ENCODE measurements around the gene F2.

The F2 gene

DNA sequence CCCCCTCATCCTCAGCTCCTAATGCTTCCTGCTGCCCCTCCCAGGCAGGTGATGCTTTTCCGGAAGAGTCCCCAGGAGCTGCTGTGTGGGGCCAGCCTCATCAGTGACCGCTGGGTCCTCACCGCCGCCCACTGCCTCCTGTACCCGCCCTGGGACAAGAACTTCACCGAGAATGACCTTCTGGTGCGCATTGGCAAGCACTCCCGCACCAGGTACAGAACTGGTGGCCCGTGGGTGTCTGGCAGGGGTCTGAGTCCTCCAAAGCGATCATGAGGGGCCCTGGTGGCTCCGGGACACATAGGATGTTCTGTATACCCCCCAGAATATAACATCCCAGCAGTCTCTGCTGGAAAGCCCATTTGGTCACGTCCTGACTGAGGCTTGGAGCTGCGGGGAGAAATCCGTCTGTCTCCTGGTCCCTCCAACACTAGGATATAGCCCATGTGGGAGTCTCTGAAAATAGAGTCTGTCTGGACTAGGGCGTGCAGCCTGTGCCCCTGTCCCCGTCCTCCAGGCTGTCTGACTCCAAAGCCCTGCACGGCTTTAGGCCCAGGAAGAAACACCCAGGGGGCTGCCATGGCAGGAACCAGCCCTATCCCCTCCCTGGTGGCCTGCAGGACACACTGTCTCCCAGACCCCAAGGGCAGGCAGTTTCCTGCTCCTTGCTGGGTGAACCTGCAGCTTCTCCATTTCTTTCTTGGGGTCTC is 9.1 kb downstream of the F2 start:
- no CpG with 5 or more reads among the region's 17 CpGs for WGBS (ENCODE audit: extremely low coverage, insufficient coverage, low lambda C conversion rate)
- H3K4me2 ChIP-seq (ENCODE audit: low read length): no peak overlapping the region
- no peak for DNase-seq

DNA sequence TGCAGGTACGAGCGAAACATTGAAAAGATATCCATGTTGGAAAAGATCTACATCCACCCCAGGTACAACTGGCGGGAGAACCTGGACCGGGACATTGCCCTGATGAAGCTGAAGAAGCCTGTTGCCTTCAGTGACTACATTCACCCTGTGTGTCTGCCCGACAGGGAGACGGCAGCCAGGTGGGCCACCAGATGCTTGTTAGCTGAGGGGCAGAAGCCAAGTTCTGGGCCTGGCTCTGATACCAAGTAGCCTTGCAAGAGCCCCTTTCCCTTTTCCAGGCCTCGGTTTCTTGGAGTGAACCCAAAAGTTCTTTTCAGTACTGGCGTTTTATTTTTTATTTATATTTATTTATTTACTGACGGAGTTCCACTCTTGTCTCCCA is 9.6 kb downstream of the F2 start:
- no peak overlapping the region for H3K18ac ChIP-seq (ENCODE audit: low read length)
- no peak overlapping the region for H3K4me2 ChIP-seq (ENCODE audit: low read length)
- H3K56ac ChIP-seq (ENCODE audit: low read length): no peak overlapping the region
- no peaks in the 10 kb centered on the region for H3K36me3 ChIP-seq (ENCODE audit: control insufficient read depth, insufficient read depth, low read length)
- H2BK120ac ChIP-seq (ENCODE audit: low read depth, low read length): no peak overlapping the region
- H3K4ac ChIP-seq (ENCODE audit: low read depth, low read length): no peak overlapping the region
- no peak overlapping the region for H2AK5ac ChIP-seq (ENCODE audit: low read length)
- H2BK15ac ChIP-seq (replicated peaks; ENCODE audit: low read depth): no peak overlapping the region
- H3K4me3 ChIP-seq (ENCODE audit: low read length): no peak overlapping the region
- H3K4me1 ChIP-seq (ENCODE audit: control insufficient read depth, low read depth, low read length): no peaks in the 10 kb centered on the region
- H3K23ac ChIP-seq (ENCODE audit: low read length): no peak overlapping the region
- no peaks in the 10 kb centered on the region for H3K27me3 ChIP-seq (ENCODE audit: insufficient read depth, low read length, poor library complexity)
- no peak for DNase-seq
- no peak overlapping the region for H3K9ac ChIP-seq (ENCODE audit: low read length)
- H3K27ac ChIP-seq (ENCODE audit: low read depth, low read length): no peak overlapping the region
- WGBS (ENCODE audit: extremely low coverage, insufficient coverage, low lambda C conversion rate): no CpG with 5 or more reads among the region's 9 CpGs
- H3K79me2 ChIP-seq (ENCODE audit: control insufficient read depth, insufficient read depth, low read length): no peaks in the 10 kb centered on the region
- H2BK5ac ChIP-seq (ENCODE audit: low read length): no peak overlapping the region
- no peaks in the 10 kb centered on the region for H3K79me1 ChIP-seq (ENCODE audit: low read length)
- no peak overlapping the region for H4K5ac ChIP-seq (ENCODE audit: low read length)
- H4K8ac ChIP-seq (ENCODE audit: low read depth, low read length): no peak overlapping the region

More for the DNA sequence above, 9.1 kb downstream of the F2 start:
- Histone ChIP-seq H3K56ac (ENCODE audit: low read length) (no peak overlapping the region), H3K4me3 (ENCODE audit: low read length) (no peak overlapping the region), H3K4me1 (ENCODE audit: control insufficient read depth, low read depth, low read length) (no peaks in the 10 kb centered on the region), H4K8ac (ENCODE audit: low read depth, low read length) (no peak overlapping the region), H3K23ac (ENCODE audit: low read length) (no peak overlapping the region), H2BK120ac (ENCODE audit: low read depth, low read length) (no peak overlapping the region), H2AK5ac (ENCODE audit: low read length) (no peak overlapping the region), H3K4ac (ENCODE audit: low read depth, low read length) (no peak overlapping the region), H3K9ac (ENCODE audit: low read length) (no peak overlapping the region), H3K27ac (ENCODE audit: low read depth, low read length) (no peak overlapping the region), H3K18ac (ENCODE audit: low read length) (no peak overlapping the region), H2BK15ac (replicated peaks; ENCODE audit: low read depth) (no peak overlapping the region), H3K36me3 (ENCODE audit: control insufficient read depth, insufficient read depth, low read length) (no peaks in the 10 kb centered on the region), H3K27me3 (ENCODE audit: insufficient read depth, low read length, poor library complexity) (no peaks in the 10 kb centered on the region), H2BK5ac (ENCODE audit: low read length) (no peak overlapping the region), H4K5ac (ENCODE audit: low read length) (no peak overlapping the region), H3K79me2 (ENCODE audit: control insufficient read depth, insufficient read depth, low read length) (no peaks in the 10 kb centered on the region), H3K79me1 (ENCODE audit: low read length) (no peaks in the 10 kb centered on the region)

DNA sequence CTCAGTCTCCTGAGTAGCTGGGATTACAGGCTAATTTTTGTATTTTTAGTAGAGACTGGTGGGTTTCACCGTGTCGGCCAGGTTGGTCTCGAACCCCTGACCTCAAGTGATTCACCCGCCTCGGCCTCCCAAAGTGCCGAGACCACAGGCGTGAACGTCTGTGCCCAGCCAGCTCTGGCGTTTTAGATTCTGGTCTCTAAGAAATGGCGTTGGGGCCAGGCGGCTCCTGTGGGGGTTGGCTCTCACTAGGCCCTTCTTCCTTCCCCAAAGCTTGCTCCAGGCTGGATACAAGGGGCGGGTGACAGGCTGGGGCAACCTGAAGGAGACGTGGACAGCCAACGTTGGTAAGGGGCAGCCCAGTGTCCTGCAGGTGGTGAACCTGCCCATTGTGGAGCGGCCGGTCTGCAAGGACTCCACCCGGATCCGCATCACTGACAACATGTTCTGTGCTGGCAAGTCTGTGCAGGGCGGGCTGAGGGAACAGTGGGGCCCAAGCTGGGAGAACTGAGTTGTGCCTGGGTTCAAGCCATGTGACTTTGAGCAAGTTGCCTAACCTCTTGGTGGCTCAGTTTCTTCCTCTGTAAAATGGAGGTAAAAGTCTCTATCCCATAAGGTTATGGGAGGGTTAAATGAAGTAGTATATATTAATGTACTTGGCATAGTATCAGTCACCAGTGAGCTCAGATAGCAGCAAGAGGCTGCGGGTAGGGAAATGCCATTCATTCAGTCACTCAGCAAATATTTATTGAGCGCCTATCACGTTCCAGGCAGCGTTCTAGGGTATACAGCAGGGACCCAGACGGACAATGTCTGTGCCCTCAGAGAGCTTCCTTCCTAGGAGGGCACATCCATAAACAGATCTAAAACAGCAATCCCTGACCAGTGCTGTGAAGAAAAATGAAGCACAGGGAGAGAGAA is 10.4 kb downstream of the F2 start:
- WGBS (ENCODE audit: extremely low coverage, insufficient coverage, low lambda C conversion rate): no CpG with 5 or more reads among the region's 24 CpGs
- H3K4me3 ChIP-seq (ENCODE audit: low read length): no peak overlapping the region

DNA sequence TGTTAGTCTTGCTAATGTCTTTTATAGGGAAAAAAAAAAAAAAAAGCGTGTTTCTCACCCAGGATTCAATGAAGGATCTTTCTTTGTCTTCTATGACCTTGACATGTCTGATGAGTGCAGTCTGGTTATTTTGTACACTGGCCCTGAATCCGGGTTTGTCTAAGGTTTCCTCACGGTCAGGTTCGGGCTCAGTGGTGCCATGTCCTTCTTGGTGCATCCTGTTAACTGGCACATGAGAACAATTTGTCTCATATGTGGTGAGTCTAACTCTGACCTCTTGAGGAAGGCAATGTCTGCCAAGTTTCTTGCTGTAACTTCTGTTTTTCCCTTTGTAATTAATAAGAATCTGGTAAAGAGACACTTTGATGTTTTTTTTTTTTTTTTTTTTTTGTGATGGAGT is 12.5 kb downstream of the F2 start:
- no peaks in the 10 kb centered on the region for H3K36me3 ChIP-seq (ENCODE audit: control insufficient read depth, insufficient read depth, low read length)
- no peak overlapping the region for H3K18ac ChIP-seq (ENCODE audit: low read length)
- H4K8ac ChIP-seq (ENCODE audit: low read depth, low read length): no peak overlapping the region
- H3K27ac ChIP-seq (ENCODE audit: low read depth, low read length): no peak overlapping the region
- no CpG with 5 or more reads among the region's 4 CpGs for WGBS (ENCODE audit: extremely low coverage, insufficient coverage, low lambda C conversion rate)
- no peaks in the 10 kb centered on the region for H3K79me1 ChIP-seq (ENCODE audit: low read length)
- H2BK120ac ChIP-seq (ENCODE audit: low read depth, low read length): no peak overlapping the region
- no peak overlapping the region for H3K4ac ChIP-seq (ENCODE audit: low read depth, low read length)
- H3K4me3 ChIP-seq (ENCODE audit: low read length): no peak overlapping the region
- H4K5ac ChIP-seq (ENCODE audit: low read length): no peak overlapping the region
- no peaks in the 10 kb centered on the region for H3K27me3 ChIP-seq (ENCODE audit: insufficient read depth, low read length, poor library complexity)
- H2BK5ac ChIP-seq (ENCODE audit: low read length): no peak overlapping the region
- no peak overlapping the region for H2BK15ac ChIP-seq (replicated peaks; ENCODE audit: low read depth)
- no peak overlapping the region for H3K56ac ChIP-seq (ENCODE audit: low read length)
- H3K23ac ChIP-seq (ENCODE audit: low read length): no peak overlapping the region
- no peak overlapping the region for H3K4me2 ChIP-seq (ENCODE audit: low read length)
- DNase-seq: no peak
- H3K4me1 ChIP-seq (ENCODE audit: control insufficient read depth, low read depth, low read length): no peaks in the 10 kb centered on the region
- H3K79me2 ChIP-seq (ENCODE audit: control insufficient read depth, insufficient read depth, low read length): no peaks in the 10 kb centered on the region
- H2AK5ac ChIP-seq (ENCODE audit: low read length): no peak overlapping the region
- no peak overlapping the region for H3K9ac ChIP-seq (ENCODE audit: low read length)

More for the DNA sequence above, 10.4 kb downstream of the F2 start:
- H3K4me1 ChIP-seq (ENCODE audit: control insufficient read depth, low read depth, low read length): no peaks in the 10 kb centered on the region
- H2BK120ac ChIP-seq (ENCODE audit: low read depth, low read length): no peak overlapping the region
- no peak for DNase-seq
- no peak overlapping the region for H4K5ac ChIP-seq (ENCODE audit: low read length)
- H2BK5ac ChIP-seq (ENCODE audit: low read length): no peak overlapping the region
- H3K36me3 ChIP-seq (ENCODE audit: control insufficient read depth, insufficient read depth, low read length): no peaks in the 10 kb centered on the region
- no peak overlapping the region for H2BK15ac ChIP-seq (replicated peaks; ENCODE audit: low read depth)
- no peak overlapping the region for H3K18ac ChIP-seq (ENCODE audit: low read length)
- H3K4me2 ChIP-seq (ENCODE audit: low read length): no peak overlapping the region
- no peak overlapping the region for H2AK5ac ChIP-seq (ENCODE audit: low read length)
- no peak overlapping the region for H3K23ac ChIP-seq (ENCODE audit: low read length)
- H3K79me2 ChIP-seq (ENCODE audit: control insufficient read depth, insufficient read depth, low read length): no peaks in the 10 kb centered on the region
- H3K79me1 ChIP-seq (ENCODE audit: low read length): no peaks in the 10 kb centered on the region
- no peak overlapping the region for H3K9ac ChIP-seq (ENCODE audit: low read length)
- no peak overlapping the region for H3K4ac ChIP-seq (ENCODE audit: low read depth, low read length)
- H4K8ac ChIP-seq (ENCODE audit: low read depth, low read length): no peak overlapping the region
- H3K27ac ChIP-seq (ENCODE audit: low read depth, low read length): no peak overlapping the region
- H3K56ac ChIP-seq (ENCODE audit: low read length): no peak overlapping the region
- no peaks in the 10 kb centered on the region for H3K27me3 ChIP-seq (ENCODE audit: insufficient read depth, low read length, poor library complexity)

DNA sequence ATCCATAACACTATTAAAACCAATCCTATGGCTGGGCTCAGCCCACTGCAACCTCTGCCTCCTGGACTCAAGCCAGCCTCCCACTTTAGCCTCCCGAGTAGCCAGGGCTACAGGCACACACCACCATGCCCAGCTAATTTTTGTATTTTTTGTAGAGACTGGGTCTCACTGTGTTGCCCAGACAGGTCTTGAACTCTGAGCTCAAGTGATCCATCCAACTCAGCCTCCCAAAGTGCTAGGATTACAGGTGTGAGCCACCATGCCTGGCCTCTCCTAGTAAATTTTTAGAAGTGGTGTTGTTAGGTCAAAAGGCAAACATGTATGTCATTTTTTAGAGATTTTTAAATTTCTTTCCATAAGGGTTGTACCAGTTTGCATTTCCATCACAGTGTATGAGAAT is 14.2 kb downstream of the F2 start:
- Histone ChIP-seq H3K27ac (ENCODE audit: low read depth, low read length) (no peak overlapping the region), H3K79me1 (ENCODE audit: low read length) (no peaks in the 10 kb centered on the region), H2AK5ac (ENCODE audit: low read length) (no peak overlapping the region), H3K23ac (ENCODE audit: low read length) (no peak overlapping the region), H3K4ac (ENCODE audit: low read depth, low read length) (no peak overlapping the region), H4K5ac (ENCODE audit: low read length) (no peak overlapping the region), H3K36me3 (ENCODE audit: control insufficient read depth, insufficient read depth, low read length) (no peaks in the 10 kb centered on the region), H2BK120ac (ENCODE audit: low read depth, low read length) (no peak overlapping the region), H3K9ac (ENCODE audit: low read length) (no peak overlapping the region), H3K4me1 (ENCODE audit: control insufficient read depth, low read depth, low read length) (no peaks in the 10 kb centered on the region), H4K8ac (ENCODE audit: low read depth, low read length) (no peak overlapping the region), H3K4me3 (ENCODE audit: low read length) (no peak overlapping the region), H3K4me2 (ENCODE audit: low read length) (no peak overlapping the region), H3K79me2 (ENCODE audit: control insufficient read depth, insufficient read depth, low read length) (no peaks in the 10 kb centered on the region), H2BK5ac (ENCODE audit: low read length) (no peak overlapping the region), H2BK15ac (replicated peaks; ENCODE audit: low read depth) (no peak overlapping the region), H3K18ac (ENCODE audit: low read length) (no peak overlapping the region), H3K56ac (ENCODE audit: low read length) (no peak overlapping the region), H3K27me3 (ENCODE audit: insufficient read depth, low read length, poor library complexity) (no peaks in the 10 kb centered on the region)
- no peak for DNase-seq
- WGBS (ENCODE audit: extremely low coverage, insufficient coverage, low lambda C conversion rate): no CpG with 5 or more reads among the region's 1 CpG
